Astrocyte (in vitro differentiated cells and primary cell): Measurements from ENCODE around the gene VSX1. TPM values are rescaled to one million over a fixed set of nuclear protein-coding genes. Genes with fewer than 3 reads are reported as not detected.

Experiments
- DNase-seq: peaks from one replicate; pipeline ENCODE4 v3.0.0-alpha.2; 2010; ENCODE audit warnings: low read depth
- FAIRE-seq: peaks from 2 replicates; lab custom pipeline; 2011; peaks lifted over from hg19 to GRCh38; lab: Jason Lieb, UNC
- H2AFZ ChIP-seq: 2 replicates; pipeline ENCODE4 v1.6.0; 2012; ENCODE audit warnings: low read depth, low read length, inconsistent platforms
- H3K27ac ChIP-seq: 2 replicates; pipeline ENCODE4 v1.5.1; 2011; ENCODE audit warnings: low read depth, low read length, inconsistent platforms
- H3K27me3 ChIP-seq: 2 replicates; pipeline ENCODE4 v1.6.0; 2011; ENCODE audit warnings: low read length, inconsistent platforms; ENCODE audit not compliant: insufficient read depth
- H3K36me3 ChIP-seq: 2 replicates; pipeline ENCODE4 v1.5.1; 2011; ENCODE audit warnings: low read length, inconsistent platforms; ENCODE audit not compliant: insufficient read depth
- H3K4me1 ChIP-seq: 2 replicates; pipeline ENCODE4 v1.5.1; 2011; ENCODE audit warnings: low read length, inconsistent platforms; ENCODE audit not compliant: insufficient read depth
- H3K4me2 ChIP-seq: 2 replicates; pipeline ENCODE4 v1.6.0; 2012; ENCODE audit warnings: low read length, inconsistent platforms
- H3K4me3 ChIP-seq: 2 replicates; pipeline ENCODE4 v1.5.1; 2011; ENCODE audit warnings: low read depth, mild to moderate bottlenecking, low read length, inconsistent platforms; ENCODE audit not compliant: insufficient read depth
- H3K79me2 ChIP-seq: 2 replicates; pipeline ENCODE4 v1.6.0; 2012; ENCODE audit warnings: mild to moderate bottlenecking, low read length, inconsistent platforms; ENCODE audit not compliant: insufficient read depth
- H3K9ac ChIP-seq: 2 replicates; pipeline ENCODE4 v1.6.0; 2012; ENCODE audit warnings: mild to moderate bottlenecking, low read length, inconsistent platforms
- H3K9me3 ChIP-seq: 2 replicates; pipeline ENCODE4 v1.5.1; 2012; ENCODE audit warnings: low read depth, mild to moderate bottlenecking, low read length, inconsistent platforms; ENCODE audit not compliant: insufficient read depth
- H4K20me1 ChIP-seq: 2 replicates; pipeline ENCODE4 v1.6.0; 2012; ENCODE audit warnings: low read length, inconsistent platforms; ENCODE audit not compliant: insufficient read depth
- H3K27ac Mint-ChIP-seq: one replicate; pipeline ENCODE4 v1.8.0; 2021; ENCODE audit warnings: mild to moderate bottlenecking, mixed read lengths; ENCODE audit not compliant: unreplicated experiment
- H3K27me3 Mint-ChIP-seq: one replicate; pipeline ENCODE4 v1.8.0; 2021; ENCODE audit warnings: low read depth, mixed read lengths; ENCODE audit not compliant: unreplicated experiment
- H3K36me3 Mint-ChIP-seq: one replicate; pipeline ENCODE4 v1.8.0; 2021; ENCODE audit warnings: low read depth, mixed read lengths; ENCODE audit not compliant: unreplicated experiment
- H3K4me1 Mint-ChIP-seq: one replicate; pipeline ENCODE4 v1.8.0; 2021; ENCODE audit warnings: low read depth, mixed read lengths; ENCODE audit not compliant: unreplicated experiment
- H3K4me3 Mint-ChIP-seq: one replicate; pipeline ENCODE4 v1.8.0; 2021; ENCODE audit warnings: mild to moderate bottlenecking, moderate library complexity, mixed read lengths; ENCODE audit not compliant: unreplicated experiment
- H3K9me3 Mint-ChIP-seq: one replicate; pipeline ENCODE4 v1.8.0; 2021; ENCODE audit warnings: mild to moderate bottlenecking, mixed read lengths; ENCODE audit not compliant: unreplicated experiment
- EZH2 ChIP-seq: IDR thresholded peaks from 2 replicates; pipeline ENCODE4 v1.6.1; 2012; ENCODE audit warnings: mild to moderate bottlenecking, low read length, inconsistent platforms; ENCODE audit not compliant: insufficient read depth
- total RNA-seq: library from RNA; stranded (reverse); gene quantifications from 2 replicates; pipeline ENCODE4 v1.2.1, GENCODE V29; 2021
- TF ChIP-seq, protein P1 (sequence below): IDR thresholded peaks from 2 replicates; pipeline ENCODE4 v1.5.1; 2011; ENCODE audit warnings: low read depth, mild to moderate bottlenecking, inconsistent platforms, low read length, moderate library complexity; ENCODE audit not compliant: insufficient read depth

Gene VSX1
- total RNA-seq, 1 donor from 2014 or later: not detected

DNA sequence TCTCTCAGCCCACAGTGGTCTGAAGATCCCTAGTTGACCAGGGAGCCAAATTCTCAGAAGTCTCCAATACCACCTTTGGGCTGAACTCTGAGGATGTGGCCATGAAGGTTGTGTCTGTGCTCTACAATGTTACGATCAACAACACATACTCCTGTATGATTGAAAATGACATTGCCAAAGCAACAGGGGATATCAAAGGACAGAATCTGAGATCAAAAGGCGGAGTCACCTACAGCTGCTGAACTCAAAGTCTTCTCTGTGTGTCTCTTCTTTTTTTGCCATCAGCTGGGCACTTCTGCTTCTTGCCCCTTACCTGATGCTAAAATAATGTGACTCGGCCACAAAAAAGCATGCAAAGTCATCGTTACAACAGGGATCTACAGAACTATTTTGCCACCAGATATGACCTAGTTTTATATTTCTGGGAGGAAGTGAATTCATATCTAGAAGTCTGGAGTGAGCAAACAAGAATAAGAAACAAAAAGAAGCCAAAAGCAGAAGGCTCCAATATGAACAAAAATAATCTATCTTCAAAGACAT is 17.7 kb upstream of the VSX1 start:
- Histone ChIP-seq H3K27me3 (peaks cover 10% of the 10 kb centered on the region), H3K79me2 (no peaks in the 10 kb centered on the region), H3K4me1 (no peaks in the 10 kb centered on the region), H3K9me3 (no peaks in the 10 kb centered on the region), H3K4me3 (no peak overlapping the region), H3K27ac (no peak overlapping the region), H4K20me1 (no peaks in the 10 kb centered on the region), H2AFZ (no peak overlapping the region), H3K36me3 (no peaks in the 10 kb centered on the region), H3K4me2 (no peak overlapping the region), H3K9ac (no peak overlapping the region)
- TF ChIP-seq EZH2: no peak
- TF ChIP-seq, protein P1, sequence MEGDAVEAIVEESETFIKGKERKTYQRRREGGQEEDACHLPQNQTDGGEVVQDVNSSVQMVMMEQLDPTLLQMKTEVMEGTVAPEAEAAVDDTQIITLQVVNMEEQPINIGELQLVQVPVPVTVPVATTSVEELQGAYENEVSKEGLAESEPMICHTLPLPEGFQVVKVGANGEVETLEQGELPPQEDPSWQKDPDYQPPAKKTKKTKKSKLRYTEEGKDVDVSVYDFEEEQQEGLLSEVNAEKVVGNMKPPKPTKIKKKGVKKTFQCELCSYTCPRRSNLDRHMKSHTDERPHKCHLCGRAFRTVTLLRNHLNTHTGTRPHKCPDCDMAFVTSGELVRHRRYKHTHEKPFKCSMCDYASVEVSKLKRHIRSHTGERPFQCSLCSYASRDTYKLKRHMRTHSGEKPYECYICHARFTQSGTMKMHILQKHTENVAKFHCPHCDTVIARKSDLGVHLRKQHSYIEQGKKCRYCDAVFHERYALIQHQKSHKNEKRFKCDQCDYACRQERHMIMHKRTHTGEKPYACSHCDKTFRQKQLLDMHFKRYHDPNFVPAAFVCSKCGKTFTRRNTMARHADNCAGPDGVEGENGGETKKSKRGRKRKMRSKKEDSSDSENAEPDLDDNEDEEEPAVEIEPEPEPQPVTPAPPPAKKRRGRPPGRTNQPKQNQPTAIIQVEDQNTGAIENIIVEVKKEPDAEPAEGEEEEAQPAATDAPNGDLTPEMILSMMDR: no peak
- DNase-seq: no peak
- H3K4me1 Mint-ChIP-seq: peaks cover 4% of the 10 kb centered on the region
- FAIRE-seq: peak; percentile 34
- no peak overlapping the region for H3K27ac Mint-ChIP-seq
- no peak overlapping the region for H3K4me3 Mint-ChIP-seq
- H3K9me3 Mint-ChIP-seq: no peaks in the 10 kb centered on the region
- H3K36me3 Mint-ChIP-seq: no peaks in the 10 kb centered on the region
- peaks cover 9% of the 10 kb centered on the region for H3K27me3 Mint-ChIP-seq

GRCh38 chr20:25097498-25097897 is 15.6 kb upstream of the VSX1 start:
- Mint-ChIP-seq H3K4me3 (no peak overlapping the region), H3K27ac (no peak overlapping the region), H3K4me1 (peaks cover 4% of the 10 kb centered on the region), H3K27me3 (peaks cover 3% of the 10 kb centered on the region), H3K36me3 (no peaks in the 10 kb centered on the region), H3K9me3 (peaks cover 2% of the 10 kb centered on the region)
- no peaks in the 10 kb centered on the region for H4K20me1 ChIP-seq
- no peaks in the 10 kb centered on the region for H3K9me3 ChIP-seq
- H3K79me2 ChIP-seq: no peaks in the 10 kb centered on the region
- H3K4me3 ChIP-seq: no peak overlapping the region
- H3K27ac ChIP-seq: no peak overlapping the region
- FAIRE-seq (no peak), DNase-seq (no peak)
- H3K36me3 ChIP-seq: no peaks in the 10 kb centered on the region
- H3K27me3 ChIP-seq: peaks cover 10% of the 10 kb centered on the region
- H2AFZ ChIP-seq: no peak overlapping the region
- H3K4me1 ChIP-seq: no peaks in the 10 kb centered on the region
- H3K9ac ChIP-seq: no peak overlapping the region
- no peak overlapping the region for H3K4me2 ChIP-seq
- TF ChIP-seq, protein P1: no peak
- TF ChIP-seq EZH2: no peak

DNA sequence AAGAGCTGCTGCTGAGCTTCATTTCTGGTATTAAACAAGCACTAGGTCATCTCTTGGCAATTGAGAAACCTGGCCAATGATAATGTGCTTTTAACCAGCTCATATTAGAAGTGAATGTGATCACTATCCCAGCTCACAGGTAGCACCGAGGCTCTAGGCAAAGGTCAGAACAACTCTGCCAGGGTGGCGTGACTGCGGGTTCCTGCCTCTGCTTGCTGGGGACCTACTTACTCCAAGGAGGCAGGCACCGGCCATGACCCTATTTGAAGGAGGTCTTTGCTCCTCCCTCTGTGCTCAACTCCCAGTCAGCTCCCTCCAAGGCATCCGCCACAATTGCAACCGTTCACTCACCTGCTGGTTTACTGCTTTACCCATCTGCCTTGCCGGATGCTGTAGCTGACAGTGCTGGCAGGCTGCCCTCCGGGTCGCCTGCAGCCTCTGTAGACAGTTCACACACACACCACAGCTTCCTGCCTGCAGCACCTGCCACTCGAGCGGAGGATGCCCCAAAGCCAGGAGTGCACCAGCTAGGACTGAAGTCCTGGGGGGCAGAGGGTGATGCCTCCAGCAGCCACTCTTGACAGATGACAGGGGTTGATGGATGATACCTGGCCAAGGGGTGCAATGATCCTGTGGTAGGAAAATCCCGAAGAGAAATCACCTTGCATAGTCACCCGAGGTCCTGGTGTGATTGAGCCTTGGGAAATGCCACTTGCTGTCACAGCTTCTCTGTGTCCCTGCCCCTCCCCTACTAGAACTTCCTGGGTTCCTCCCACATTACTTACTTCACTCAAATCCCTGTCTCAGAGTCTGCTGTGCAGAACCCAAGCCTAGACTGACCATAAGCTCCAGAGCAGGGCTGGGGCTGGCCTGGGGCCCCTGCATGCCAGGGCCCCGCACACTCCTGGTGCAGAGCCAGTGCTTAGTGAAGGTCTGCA is 8.8 kb upstream of the VSX1 start:
- Histone ChIP-seq H3K9ac (no peak overlapping the region), H3K4me1 (no peaks in the 10 kb centered on the region), H3K79me2 (no peaks in the 10 kb centered on the region), H2AFZ (no peak overlapping the region), H3K4me3 (no peak overlapping the region), H3K27me3 (peaks cover 30% of the 10 kb centered on the region), H3K4me2 (no peak overlapping the region), H4K20me1 (no peaks in the 10 kb centered on the region), H3K27ac (no peak overlapping the region), H3K9me3 (no peaks in the 10 kb centered on the region), H3K36me3 (no peaks in the 10 kb centered on the region)
- DNase-seq: no peak
- TF ChIP-seq, protein P1: no peak
- no peak for TF ChIP-seq EZH2
- peaks cover 15% of the 10 kb centered on the region for H3K9me3 Mint-ChIP-seq
- FAIRE-seq: no peak
- H3K4me3 Mint-ChIP-seq: no peak overlapping the region
- H3K27me3 Mint-ChIP-seq: peaks cover 62% of the 10 kb centered on the region
- H3K36me3 Mint-ChIP-seq: no peaks in the 10 kb centered on the region
- H3K4me1 Mint-ChIP-seq: no peaks in the 10 kb centered on the region
- H3K27ac Mint-ChIP-seq: no peak overlapping the region
